Right lobe of liver (tissue), 6 donors: Measurements from ENCODE around the gene MRPL28. TPM values are rescaled to one million over a fixed set of nuclear protein-coding genes. Genes with fewer than 3 reads are reported as not detected.
"Not testable (repeated sequence)": the region's sequence is repeated elsewhere in the genome, so short reads cannot be mapped to it uniquely, and the experiment has no call there.

ENCODE experiments used
- ATAC-seq, 4 donors: fragments of 200-7000 bp; cut with Tn5 transposase; one replicate each; pipeline ENCODE4 v1.9.1; 2020; ENCODE audit warnings: mild to moderate bottlenecking in 4 of 4, moderate library complexity in 4 of 4
- DNase-seq, 3 donors: peaks; one replicate each; pipeline ENCODE4 v3.0.0-alpha.2; 2020
- H3K27ac ChIP-seq, 3 donors: fragments of 200-600 bp; one replicate each; pipeline ENCODE4 v1.8.0; 2022
- H3K27me3 ChIP-seq, 2 donors: fragments of 200-600 bp; one replicate each; pipeline ENCODE4 v1.8.0; 2022
- H3K36me3 ChIP-seq, 4 donors: fragments of 200-600 bp; sonication (generic) in 1 of 4; one replicate each; pipeline versions ENCODE4 v1.5.1 to v1.8.0; 2017 to 2022; ENCODE audit warnings: control low read depth in 1 of 4
- H3K4me1 ChIP-seq, 4 donors: fragments of 200-600 bp; sonication (generic) in 1 of 4; one replicate each; pipeline versions ENCODE4 v1.5.1 to v1.8.0; 2017 to 2022; ENCODE audit warnings: control low read depth in 1 of 4
- H3K4me3 ChIP-seq, 3 donors: fragments of 200-600 bp; one replicate each; pipeline ENCODE4 v1.8.0; 2022
- H3K9me3 ChIP-seq, 4 donors: fragments of 200-600 bp; sonication (generic) in 1 of 4; one replicate each; pipeline versions ENCODE4 v1.5.1 to v1.8.0; 2017 to 2022; ENCODE audit warnings: control low read depth in 1 of 4
- POLR2A ChIP-seq: fragments of 450-650 bp; IDR thresholded peaks from one replicate; pipeline ENCODE4 v1.6.1; 2017; ENCODE audit warnings: antibody characterized with exemption, mild to moderate bottlenecking
- WGBS: methylation state at CpG from one replicate; pipeline ENCODE4 v1.1.6; 2018; ENCODE audit warnings: low coverage, low lambda C conversion rate; ENCODE audit not compliant: insufficient coverage; ENCODE audit errors: missing lambda C conversion rate; 5-methylcytosine and 5-hydroxymethylcytosine counted together
- intact Hi-C, 2 donors: fragments of 100-400 bp; cut with DNase I; formaldehyde crosslinking; loops; one replicate each; pipeline versions ENCODE4 v1.11.2 to v1.14.1; 2022
- total RNA-seq, 6 experiments: library from RNA; depleted of rRNA in 2 of 6; stranded (reverse); fragments of >200 nt in 2 of 6; fragmentation: NEBNext Ultra II Directional in 3 of 6; extraction: Animal tissue kit (Norgen Biotek cat#: 25700) in 3 of 6; gene quantifications; one replicate each; pipeline versions ENCODE4 v1.1.0 to v1.2.4, GENCODE V29; 2016 to 2023
- TF ChIP-seq, protein P1 (sequence below), 4 donors: fragments of 200-600 bp in 3 of 4; fragments of 450-650 bp in 1 of 4; IDR thresholded peaks; one replicate each; pipeline versions ENCODE4 v1.5.1 to v1.8.0; 2016 to 2022; ENCODE audit warnings: antibody characterized with exemption in 4 of 4, mild to moderate bottlenecking in 2 of 4
- donor health status: DM: no; HTN: yes; CAD: no.
- donor health status: DM: no; HTN: no; CAD: no.
- donor health status: DM: no; HTN: no; CAD: no.
- donor health status: DM: no; HTN: yes; CAD: no.
- donor health status: DM: no; HTN: yes; CAD: no.

MRPL28 gene
- total RNA-seq, 6 experiments from 2014 or later, result 29.9 to 64.7 (median 32.6) TPM

DNA sequence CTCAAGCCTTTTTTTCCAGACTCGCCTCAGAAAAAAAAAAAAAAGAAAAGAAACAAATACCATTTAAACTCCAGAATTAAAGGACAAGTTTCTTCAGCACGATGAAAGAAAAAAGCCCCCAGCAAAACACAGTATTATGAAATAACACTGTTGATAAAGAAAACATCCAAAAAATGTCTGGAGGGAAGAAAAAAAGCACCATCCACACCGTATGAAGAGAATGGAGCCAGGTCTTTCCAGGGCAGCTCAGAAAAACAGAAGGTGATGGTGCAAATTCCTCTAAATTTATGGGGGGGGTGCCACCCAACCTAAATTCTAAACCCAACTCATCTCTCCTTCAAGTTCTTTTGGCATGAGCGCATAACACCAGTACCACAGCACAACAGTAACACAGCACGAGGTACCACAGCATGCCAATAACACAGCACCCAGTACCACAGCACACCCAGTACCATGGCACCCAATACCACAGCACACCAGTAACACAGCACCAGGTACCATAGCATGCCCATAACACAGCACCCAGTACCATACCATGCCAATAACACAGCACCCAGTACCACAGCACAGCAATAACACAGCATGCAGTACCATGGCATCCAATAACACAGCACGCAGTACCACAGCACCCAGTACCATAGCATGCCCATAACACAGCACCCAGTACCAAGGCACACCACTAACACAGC lies 36.8 kb downstream of the MRPL28 start:
- H3K27ac ChIP-seq, result no peak overlapping the region
- no peaks in the 10 kb centered on the region for H3K27me3 ChIP-seq
- H3K9me3 ChIP-seq, result no peaks in the 10 kb centered on the region
- H3K36me3 ChIP-seq, result no peaks in the 10 kb centered on the region
- intact Hi-C loops, result no loop called here
- no peak for ATAC-seq
- WGBS, result 69% methylated on average over 3 of the region's 6 CpGs
- no peak overlapping the region for H3K4me3 ChIP-seq
- H3K4me1 ChIP-seq, result peaks cover 0 to 8% (median 4%) of the 10 kb centered on the region in 4 donors
- TF ChIP-seq, protein P1, sequence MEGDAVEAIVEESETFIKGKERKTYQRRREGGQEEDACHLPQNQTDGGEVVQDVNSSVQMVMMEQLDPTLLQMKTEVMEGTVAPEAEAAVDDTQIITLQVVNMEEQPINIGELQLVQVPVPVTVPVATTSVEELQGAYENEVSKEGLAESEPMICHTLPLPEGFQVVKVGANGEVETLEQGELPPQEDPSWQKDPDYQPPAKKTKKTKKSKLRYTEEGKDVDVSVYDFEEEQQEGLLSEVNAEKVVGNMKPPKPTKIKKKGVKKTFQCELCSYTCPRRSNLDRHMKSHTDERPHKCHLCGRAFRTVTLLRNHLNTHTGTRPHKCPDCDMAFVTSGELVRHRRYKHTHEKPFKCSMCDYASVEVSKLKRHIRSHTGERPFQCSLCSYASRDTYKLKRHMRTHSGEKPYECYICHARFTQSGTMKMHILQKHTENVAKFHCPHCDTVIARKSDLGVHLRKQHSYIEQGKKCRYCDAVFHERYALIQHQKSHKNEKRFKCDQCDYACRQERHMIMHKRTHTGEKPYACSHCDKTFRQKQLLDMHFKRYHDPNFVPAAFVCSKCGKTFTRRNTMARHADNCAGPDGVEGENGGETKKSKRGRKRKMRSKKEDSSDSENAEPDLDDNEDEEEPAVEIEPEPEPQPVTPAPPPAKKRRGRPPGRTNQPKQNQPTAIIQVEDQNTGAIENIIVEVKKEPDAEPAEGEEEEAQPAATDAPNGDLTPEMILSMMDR (IDR thresholded peaks at IDR 0.05), result no peak
- TF ChIP-seq POLR2A, result no peak
- DNase-seq, result no peak

DNA sequence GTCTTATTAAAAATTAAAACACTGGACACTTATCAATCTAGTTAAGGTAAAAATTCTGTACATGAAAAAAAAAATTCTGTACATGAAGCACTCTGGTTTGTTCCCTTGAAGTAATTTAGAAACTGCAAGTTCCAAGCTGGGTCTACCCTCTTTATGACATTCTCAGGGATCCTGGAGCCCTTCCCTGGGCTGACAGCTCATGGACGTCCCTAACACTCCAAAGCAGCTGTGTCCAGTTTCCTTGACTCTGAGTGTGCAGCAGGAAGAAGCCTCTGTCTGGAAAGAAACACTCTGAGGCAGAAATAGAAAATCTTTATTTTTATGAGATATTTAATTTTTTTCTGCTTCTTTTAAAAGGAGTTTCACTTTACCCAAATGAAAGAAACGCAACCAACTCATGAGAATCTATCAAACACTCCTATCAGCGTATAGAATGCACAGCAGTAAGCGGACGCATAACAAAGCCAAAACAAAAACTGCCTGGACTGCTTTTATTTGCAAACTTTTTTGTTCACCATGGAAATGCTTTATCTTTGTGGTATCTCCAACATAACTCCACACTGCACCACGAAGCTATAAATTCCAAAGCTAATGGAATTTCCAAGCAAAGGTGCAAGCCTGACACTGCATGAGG lies 39.0 kb downstream of the MRPL28 start:
- H3K36me3 ChIP-seq, H3K4me3 ChIP-seq, H3K9me3 ChIP-seq, DNase-seq, intact Hi-C loops, H3K27ac ChIP-seq, ATAC-seq, H3K27me3 ChIP-seq: not testable (repeated sequence)
- peaks cover 0 to 27% (median 13%) of the 10 kb centered on the region in 4 donors for H3K4me1 ChIP-seq
- WGBS, result 58% methylated on average over 5 of the region's 6 CpGs

- intact Hi-C loops, result no loop called here
- Histone ChIP-seq H3K27me3 (no peaks in the 10 kb centered on the region), H3K9me3 (no peaks in the 10 kb centered on the region), H3K4me1 (peaks cover 0 to 27% (median 13%) of the 10 kb centered on the region in 4 donors), H3K4me3 (no peak overlapping the region), H3K27ac (no peak overlapping the region), H3K36me3 (no peaks in the 10 kb centered on the region)
- DNase-seq (no peak), ATAC-seq (no peak)
- TF ChIP-seq, protein P1 (IDR thresholded peaks at IDR 0.05), result no peak
- no peak for TF ChIP-seq POLR2A
- 81% methylated on average over 2 of the region's 2 CpGs for WGBS
Observed at GRCh38 chr16:330741-331140, 39.6 kb downstream of the MRPL28 start.

DNA sequence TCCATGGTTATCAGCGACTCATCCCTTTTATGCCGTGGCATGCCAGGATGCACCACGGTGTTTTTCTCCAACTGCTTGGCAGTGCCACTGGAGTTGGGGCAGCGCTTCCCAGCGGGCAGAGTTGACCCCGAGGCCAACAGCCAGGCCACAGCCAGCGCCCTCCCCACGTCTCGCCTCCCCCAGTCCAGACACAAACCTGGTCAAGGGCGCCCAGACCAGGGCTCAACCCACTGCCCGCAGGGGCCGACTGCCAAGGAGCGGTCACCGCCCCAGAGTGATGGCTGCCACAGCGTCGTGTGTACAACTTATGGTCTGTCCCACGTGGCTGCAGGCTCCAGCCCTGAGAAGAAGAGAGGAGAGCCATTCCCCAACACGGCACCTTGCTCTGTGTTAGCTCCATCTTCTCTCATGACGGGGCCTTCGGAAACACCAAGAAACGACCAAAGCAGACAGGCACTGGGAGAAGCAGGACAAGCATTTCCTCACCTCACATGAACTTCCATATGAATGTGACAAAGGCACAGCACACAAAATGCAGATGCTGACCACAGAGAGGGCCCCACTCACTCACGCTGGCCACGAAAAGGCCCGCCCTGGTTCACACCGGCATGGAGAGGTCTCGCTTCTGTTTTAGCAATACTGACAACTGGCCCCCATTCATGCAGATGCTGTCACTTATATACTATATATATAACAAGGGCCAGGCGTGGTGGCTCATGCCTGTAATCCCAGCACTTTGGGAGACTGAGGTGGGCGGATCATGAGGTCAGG lies 44.8 kb downstream of the MRPL28 start:
- no peaks in the 10 kb centered on the region for H3K9me3 ChIP-seq
- WGBS, result 69% methylated on average over 10 of the region's 28 CpGs
- H3K27ac ChIP-seq, result no peak overlapping the region
- DNase-seq (no peak), ATAC-seq (no peak)
- no peaks in the 10 kb centered on the region for H3K27me3 ChIP-seq
- peaks cover 0 to 21% (median 10%) of the 10 kb centered on the region in 4 donors for H3K4me1 ChIP-seq
- H3K36me3 ChIP-seq, result no peaks in the 10 kb centered on the region
- TF ChIP-seq, protein P1 (IDR thresholded peaks at IDR 0.05), result no peak
- no peak for TF ChIP-seq POLR2A
- intact Hi-C loops, result no loop called here
- no peak overlapping the region for H3K4me3 ChIP-seq
